Activated CD8-positive, alpha-beta memory T cell treated with anti-CD3 and anti-CD28 coated beads for 48 hours (primary cell): ENCODE data around the gene C8G.

ENCODE experiments used
- DNase-seq, 3 experiments: peaks; one replicate each; pipeline ENCODE4 v3.0.0-alpha.2; 2020; ENCODE audit warnings: low read depth in 2 of 3, low spot score in 2 of 3

C8G gene

GRCh38 chr9:136980669-136981478 lies 35.8 kb downstream of the C8G start:
- no peak for DNase-seq

DNA sequence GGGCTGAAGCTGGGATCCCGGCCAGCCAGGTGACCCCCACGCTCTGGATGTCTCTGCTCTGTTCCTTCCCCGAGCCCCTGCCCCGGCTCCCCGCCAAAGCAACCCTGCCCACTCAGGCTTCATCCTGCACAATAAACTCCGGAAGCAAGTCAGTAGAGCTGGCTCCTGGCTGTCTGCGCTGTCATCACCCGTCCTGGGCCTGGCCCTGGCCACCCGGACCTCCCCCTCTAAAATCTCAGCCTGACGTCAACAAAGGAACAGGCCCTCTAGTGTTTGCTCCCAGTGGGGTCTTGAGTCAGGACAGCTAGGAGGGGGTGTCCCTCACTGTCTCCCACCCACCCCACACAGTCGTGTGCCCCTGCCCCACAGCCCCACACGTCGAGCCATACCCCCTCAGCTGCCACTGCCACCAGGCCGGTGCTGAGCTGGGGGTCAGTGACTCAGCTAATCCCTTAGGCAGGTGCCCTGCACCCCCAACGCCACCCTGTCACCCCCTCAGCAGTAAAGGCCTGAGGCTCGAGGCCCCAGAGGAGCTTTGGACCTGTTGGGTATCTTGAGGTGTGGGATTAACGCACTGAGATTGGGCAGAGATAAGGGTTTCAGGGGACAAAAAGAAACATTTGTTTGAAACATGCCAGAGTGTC lies 36.7 kb downstream of the C8G start:
- no peak for DNase-seq

GRCh38 chr9:136982232-136983051 lies 37.4 kb downstream of the C8G start, which contains the start of gene LCNL1:
LCNL1 (plus strand) TSS chr9:136982993; CDS start chr9:136983587, 594 bp downstream.
- no peak for DNase-seq

DNA sequence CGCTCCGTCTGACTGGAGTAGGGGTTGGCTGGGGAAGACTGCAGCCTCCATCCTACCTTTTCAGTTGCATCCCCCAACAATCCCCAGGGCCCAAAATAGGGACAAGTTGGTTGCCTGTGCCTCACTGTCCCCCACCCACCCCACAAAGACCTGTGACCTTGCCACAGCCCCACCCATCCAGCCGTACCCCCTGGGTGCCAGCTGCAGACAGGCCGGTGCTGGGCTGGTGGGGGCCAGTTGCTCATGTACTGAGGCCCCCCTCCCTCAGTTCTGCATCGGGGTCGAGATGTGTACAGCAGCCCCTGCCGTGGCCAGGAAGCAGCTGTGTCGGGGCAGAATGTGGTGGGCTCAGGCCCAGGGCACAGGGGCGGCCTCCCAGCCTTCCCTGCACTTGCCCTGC lies 38.1 kb downstream of the C8G start:
- DNase-seq: no peak

DNA sequence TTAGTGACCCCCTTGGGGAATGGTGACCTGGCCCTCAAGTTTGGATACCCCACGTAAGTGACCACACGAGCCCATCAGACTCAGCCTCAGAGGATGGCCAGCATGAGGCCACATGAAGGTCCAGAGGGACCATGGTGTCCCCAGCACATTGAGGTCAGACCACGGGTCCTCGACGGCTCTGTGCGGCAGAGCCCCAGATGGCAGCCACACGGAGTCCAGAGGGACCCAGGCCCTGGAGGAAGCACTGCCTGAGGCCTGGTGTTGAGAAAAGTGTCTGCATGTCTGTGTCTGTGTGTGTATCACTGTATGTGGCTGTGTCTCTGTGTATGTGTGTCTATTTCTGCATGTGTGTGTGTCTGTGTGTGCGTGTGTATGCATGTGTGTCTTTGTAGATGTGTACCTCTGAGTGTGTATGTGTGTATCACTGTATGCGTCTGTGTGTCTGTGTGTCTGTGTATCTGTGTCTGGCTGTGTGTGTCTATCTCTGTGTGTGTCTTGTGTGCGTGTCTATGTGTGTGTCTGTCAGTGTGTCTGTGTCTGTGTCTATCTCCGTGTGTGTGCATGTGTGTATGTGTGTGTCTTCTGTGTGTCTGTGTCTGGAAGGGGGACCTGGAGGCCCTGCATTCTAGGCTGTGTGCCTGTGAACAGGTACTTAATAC lies 38.7 kb downstream of the C8G start:
- DNase-seq: no peak

GRCh38 chr9:136984464-136985026 lies 39.5 kb downstream of the C8G start:
- DNase-seq: no peak

DNA sequence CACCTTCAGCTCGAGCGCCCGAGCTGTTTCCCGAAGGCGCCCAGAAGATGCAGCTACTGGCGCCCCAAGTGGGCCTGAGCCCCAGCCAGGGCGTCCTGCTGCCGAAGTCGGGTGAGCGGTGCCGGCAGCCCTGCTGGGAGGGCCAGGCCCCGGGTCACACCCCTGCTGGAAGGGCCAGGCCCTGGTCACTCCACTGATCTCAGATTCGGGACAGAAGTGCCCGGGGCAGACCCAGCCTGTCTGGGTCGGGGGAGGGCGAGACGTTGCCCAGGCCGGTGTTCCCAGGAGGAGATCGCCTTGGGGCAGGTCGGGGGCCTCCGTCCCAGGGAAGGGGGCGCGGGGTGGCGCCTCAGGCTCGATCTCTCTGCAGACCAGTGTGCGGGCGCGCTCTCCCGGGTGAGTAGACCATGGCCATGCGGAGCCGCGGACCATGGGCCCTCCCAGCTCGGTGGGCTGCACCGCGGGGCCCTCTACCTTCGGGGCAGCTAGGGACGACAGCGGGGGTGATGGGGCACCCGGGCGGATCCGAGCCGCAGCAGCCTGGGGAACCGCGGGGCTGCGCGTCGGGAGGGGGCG lies 40.1 kb downstream of the C8G start:
- DNase-seq: no peak

- DNase-seq: no peak
Measured at GRCh38 chr9:136985853-136986252, 40.8 kb downstream of the C8G start.

DNA sequence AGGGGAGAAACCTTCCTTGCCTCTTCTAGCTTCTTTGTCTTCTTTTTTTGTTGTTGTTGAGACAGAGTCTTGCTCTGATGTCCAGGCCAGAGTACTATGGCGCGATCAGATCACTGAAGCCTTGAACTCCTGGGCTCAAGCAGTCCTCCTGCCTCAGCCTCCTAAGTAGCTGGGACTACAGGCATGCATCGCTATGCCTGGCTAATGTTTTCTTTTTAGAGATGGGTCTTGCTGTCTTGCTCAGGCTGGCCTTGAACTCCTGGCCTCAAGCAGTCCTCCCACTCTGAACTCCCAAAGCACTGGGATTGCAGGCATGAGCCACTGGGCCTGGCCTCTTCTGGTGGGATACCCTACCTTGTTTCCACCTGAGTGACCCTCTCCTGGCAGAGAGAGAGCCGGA lies 43.8 kb downstream of the C8G start:
- DNase-seq: no peak

- DNase-seq: no peak
Measured at GRCh38 chr9:136990242-136990911, 45.3 kb downstream of the C8G start.

DNA sequence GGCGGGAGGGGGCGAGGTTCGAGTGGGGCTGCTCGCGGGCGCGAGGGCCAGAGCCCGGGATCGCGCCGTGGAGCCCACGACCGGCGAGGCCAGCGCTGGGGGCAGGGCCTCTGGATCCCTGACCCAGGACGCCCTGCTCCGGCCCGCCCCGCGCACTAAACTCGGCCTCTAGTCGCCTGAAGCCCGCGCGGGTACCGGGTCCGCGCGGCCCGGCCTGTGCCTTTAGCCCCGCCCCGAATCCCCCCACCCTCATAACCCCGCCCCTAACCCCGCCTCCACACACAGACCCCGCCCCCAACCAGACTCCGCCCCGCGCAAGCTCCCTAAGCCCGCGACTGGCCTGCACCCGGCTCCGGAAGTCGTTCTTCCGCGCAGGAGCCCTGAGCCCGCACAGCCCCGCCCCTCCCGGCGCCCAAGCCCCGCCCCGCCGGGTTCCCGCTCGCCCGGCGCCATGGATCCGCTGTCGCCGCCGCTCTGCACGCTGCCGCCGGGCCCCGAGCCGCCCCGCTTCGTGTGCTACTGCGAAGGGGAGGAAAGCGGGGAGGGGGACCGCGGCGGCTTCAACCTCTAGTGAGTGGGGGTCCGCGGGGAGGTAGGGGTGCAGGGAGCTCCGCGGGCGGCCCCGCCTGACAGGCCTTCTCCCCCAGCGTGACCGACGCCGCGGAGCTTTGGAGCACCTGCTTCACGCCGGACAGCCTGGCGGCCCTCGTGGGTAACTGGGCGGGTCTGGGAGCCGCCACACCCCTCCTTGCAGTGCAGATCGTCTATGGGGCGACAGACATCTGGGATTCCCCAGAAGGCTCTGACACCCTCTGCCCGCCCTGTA lies 47.2 kb downstream of the C8G start, which contains the start of gene PAXX:
Gene PAXX, plus strand, starts transcription at position 430 of the 826 bp plus-strand sequence. Its CDS starts 22 bp downstream, at position 452.
- peak; percentile 85 to 92 (median 90) for DNase-seq

DNA sequence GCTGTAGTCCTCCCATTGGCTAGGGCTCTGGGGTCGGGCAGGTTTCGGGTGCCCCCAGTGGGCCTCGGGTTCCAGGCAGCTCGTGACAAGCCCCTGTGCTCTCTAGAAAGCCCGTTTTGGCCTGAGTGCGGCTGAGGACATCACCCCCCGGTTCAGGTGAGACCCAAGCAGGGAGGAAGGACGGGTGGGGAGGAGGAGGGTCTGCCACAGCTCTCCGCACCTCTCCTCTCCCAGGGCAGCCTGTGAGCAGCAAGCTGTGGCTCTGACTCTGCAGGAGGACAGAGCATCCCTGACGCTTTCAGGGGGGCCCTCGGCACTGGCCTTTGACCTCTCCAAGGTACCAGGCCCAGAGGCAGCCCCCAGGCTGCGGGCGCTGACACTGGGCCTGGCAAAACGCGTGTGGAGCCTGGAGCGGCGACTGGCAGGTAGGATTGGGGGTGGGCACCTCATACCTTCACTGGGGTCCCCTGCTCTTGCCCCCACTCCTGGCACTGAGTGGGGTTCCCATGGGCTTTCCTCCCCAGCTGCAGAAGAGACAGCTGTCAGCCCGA lies 47.9 kb downstream of the C8G start:
- no peak for DNase-seq

DNA sequence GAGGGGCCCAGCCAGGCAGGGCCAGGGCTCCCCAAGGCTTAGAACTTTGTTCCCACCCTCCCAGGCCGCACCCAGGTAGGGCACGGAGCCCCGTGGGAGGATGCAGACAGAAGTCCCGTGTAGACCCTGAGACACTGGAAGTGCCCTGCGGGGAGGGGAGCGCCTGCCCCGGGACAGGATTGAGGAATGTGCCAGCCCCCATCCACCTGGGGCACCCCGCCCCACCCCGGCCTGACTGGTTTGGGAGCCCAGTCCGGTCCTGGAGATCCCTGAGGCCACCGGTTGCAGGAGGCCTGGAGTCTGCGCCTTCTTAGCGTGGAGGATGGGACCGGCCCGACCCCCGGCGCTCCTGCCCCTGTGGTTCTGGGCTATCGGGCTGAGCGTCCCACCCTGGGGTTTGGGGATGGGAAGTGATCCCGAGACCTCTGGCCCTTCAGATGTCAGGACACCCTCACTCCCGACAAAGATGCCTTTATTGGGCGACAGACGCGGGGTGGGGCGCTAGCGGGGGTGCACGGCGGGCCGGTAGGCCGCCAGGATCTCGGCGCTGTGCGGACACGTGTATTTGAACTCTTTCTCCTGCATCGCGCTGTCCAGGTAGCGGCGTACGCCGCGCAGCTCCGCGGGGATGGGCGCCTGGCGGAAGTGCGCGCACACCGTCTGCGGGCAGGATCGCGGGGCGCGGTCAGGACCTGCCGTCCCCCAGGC lies 49.3 kb downstream of the C8G start:
- DNase-seq: no peak

- DNase-seq: no peak
Measured at GRCh38 chr9:136994888-136995230, 49.8 kb downstream of the C8G start.

DNA sequence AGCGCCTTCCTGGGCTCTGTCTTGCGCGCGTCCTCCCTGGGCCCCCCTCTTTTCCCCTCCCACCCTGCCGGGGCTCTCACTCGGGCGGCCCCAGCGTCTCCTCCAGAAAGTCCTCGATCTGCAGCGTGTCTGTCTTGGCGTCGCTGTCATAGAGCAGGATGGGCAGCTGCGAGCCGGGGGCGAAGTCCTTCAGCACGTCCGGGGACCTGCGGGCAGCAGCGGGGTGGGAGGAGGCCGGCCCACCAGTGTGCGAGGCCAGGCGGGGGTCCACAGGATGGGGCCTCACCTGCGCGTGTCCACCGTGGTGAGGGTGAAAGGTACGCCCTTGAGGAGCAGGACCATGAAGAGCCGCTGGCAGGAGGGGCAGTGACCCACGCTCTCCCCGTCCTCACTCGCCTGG lies 50.3 kb downstream of the C8G start:
- DNase-seq: no peak

DNA sequence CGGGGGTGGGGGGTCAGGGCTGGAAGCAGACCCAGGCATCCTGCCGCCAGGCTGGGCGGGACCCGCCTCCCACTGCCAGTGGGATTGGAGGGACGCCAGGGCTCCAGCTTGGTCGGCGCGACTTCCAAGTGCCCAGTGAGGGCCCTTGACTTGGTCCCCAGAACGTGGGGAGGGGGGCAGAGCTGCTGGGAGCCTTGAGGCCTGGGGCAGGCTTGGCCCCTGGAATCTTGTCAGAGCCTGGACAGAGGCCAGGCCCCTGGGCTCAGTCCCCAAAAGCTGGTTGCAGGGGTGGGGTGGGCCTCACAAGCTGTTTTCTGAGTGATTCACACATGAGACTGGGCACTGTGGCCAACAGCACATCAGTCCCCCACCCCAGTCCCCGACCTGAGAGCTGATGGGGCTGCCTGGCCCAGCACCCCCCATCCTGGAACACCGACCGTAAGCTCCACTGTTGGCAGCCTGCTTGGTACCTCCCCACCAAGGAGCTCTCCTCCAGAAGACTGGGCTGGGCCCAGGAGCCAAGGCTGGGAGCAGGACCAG lies 50.8 kb downstream of the C8G start:
- DNase-seq: no peak
